SJCRH30 (cell line): ENCODE data around the gene ENPP1. TPM values are rescaled to one million over a fixed set of nuclear protein-coding genes. Genes with fewer than 3 reads are reported as not detected.

Experiments
- DNase-seq, 2 experiments: peaks; one replicate each; pipeline ENCODE4 v3.0.0-alpha.2; 2015 to 2020
- H3K27ac ChIP-seq: fragments of 250-450 bp; sonication (Bioruptor Pico); 2 replicates; pipeline ENCODE4 v1.5.1; 2020; ENCODE audit warnings: mild to moderate bottlenecking, moderate library complexity
- H3K27me3 ChIP-seq: fragments of 250-450 bp; sonication (Bioruptor Pico); 2 replicates; pipeline ENCODE4 v1.5.1; 2020; ENCODE audit warnings: mild to moderate bottlenecking, moderate library complexity
- H3K36me3 ChIP-seq: fragments of 250-450 bp; sonication (Bioruptor Pico); 2 replicates; pipeline ENCODE4 v1.5.1; 2020; ENCODE audit warnings: mild to moderate bottlenecking, moderate library complexity
- H3K4me1 ChIP-seq: fragments of 250-450 bp; sonication (Bioruptor Pico); 2 replicates; pipeline ENCODE4 v1.5.1; 2020; ENCODE audit warnings: mild to moderate bottlenecking, moderate library complexity
- H3K4me3 ChIP-seq: fragments of 250-450 bp; sonication (Bioruptor Pico); 2 replicates; pipeline ENCODE4 v1.5.1; 2020; ENCODE audit warnings: mild to moderate bottlenecking, moderate library complexity
- H3K9me3 ChIP-seq: fragments of 250-450 bp; sonication (Bioruptor Pico); replicated peaks from 2 replicates; pipeline ENCODE4 v1.5.1; 2020; ENCODE audit warnings: mild to moderate bottlenecking, moderate library complexity
- total RNA-seq: library from RNA; depleted of rRNA; stranded (reverse); fragments of >200 nt; shearing (Covaris generic); gene quantifications from 2 replicates; pipeline ENCODE4 v1.2.3, GENCODE V29; 2014; rRNA removed

Gene ENPP1
- total RNA-seq = 30.4 and 34.0 TPM in 2 replicates

DNA sequence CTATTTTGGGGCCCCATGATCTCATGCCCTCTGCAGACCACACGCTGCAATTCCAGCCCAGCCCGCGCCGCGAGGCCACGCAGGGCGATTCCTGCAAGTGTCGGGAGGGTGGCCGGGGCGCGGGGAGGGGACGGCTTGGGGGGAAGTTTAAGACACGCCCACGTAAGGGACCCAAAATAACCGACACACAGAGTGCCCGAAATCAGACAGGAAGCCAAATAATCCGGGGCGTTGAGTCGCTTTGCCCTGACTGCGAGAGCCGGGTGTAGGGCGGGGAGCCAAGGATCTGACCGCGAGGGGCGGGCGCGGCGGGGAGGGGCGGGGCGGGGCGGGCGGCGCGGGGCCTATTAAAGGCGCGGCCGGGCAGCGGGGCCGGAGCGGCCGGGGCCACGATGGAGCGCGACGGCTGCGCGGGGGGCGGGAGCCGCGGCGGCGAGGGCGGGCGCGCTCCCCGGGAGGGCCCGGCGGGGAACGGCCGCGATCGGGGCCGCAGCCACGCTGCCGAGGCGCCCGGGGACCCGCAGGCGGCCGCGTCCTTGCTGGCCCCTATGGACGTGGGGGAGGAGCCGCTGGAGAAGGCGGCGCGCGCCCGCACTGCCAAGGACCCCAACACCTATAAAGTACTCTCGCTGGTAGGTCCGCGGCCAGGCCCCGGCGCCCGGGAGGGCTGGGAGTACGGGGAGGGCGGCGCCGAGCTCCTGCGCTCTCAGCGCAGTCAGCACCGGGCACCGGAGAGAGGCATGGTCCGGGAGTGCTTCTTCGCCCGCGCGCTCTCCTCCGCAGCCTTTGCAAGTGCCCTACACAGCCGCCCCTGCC is at the start of gene ENPP1:
TSS of gene ENPP1 (plus strand) at position 377 of the 816 bp plus-strand sequence. CDS start at position 393, 16 bp downstream.
- no peaks in the 10 kb centered on the region for H3K36me3 ChIP-seq
- no peaks in the 10 kb centered on the region for H3K27me3 ChIP-seq
- H3K4me3 ChIP-seq = peak within 1 kb of the TSS; percentile 85
- peak; percentile 95 to 96 for DNase-seq
- H3K27ac ChIP-seq = peak within 1 kb of the TSS; percentile 72
- peaks cover 21% of the 10 kb centered on the region for H3K4me1 ChIP-seq
- no peaks in the 10 kb centered on the region for H3K9me3 ChIP-seq

DNA sequence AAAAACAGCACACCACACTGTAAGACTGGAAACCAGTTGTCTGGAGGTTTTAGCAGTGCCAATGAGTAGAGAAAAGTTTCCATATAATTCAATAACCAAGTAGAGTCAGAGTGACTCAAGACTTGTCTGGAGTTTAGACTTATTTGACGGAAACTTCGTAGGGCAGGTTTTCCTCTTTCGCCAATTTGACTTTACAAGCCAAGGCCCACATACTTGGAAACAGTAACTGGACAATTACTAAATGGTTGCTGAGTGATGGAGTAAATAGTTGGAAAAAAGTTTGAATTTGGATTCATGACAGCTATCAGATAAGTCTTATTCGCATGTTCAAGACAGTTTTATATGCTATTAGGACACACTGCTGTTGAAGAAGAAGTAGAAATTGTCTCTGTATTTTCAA is 48.9 kb upstream of the ENPP1 start:
- Histone ChIP-seq H3K9me3 (no peaks in the 10 kb centered on the region), H3K36me3 (no peaks in the 10 kb centered on the region), H3K27me3 (no peaks in the 10 kb centered on the region), H3K27ac (no peak overlapping the region), H3K4me1 (no peaks in the 10 kb centered on the region), H3K4me3 (no peak overlapping the region)
- DNase-seq = no peak

DNA sequence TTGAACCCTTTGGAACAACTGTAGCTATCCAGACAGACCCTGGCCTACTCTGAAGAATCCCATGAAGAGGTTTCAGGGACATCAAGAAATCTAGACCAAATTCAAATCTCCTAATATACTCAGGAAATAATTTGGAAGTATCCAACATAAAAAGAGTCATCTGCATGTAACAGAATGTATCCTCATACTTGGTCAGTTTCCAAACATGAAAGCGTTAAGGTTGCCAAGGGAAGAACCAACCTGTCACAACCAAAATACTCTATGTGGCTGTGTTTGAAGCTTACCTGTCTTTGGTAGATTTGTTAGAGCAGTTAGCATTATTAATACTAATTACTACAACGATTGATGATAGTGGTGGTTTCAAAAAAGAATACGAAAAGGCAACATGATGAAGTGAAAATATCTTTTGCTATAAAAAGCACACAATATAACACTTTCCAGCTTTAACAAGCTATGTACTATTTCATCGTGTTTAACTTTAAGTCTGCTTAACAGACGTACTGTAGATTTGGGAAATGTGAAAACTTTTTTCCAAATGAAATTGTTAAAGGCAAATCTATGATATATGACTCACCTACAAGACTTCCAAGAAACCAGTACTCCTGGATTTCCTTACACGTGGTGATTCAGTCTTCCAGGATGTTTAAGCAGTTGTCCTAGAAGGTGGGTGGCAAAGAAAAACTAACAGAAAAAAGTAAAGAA is 46.6 kb upstream of the ENPP1 start:
- Histone ChIP-seq H3K27me3 (no peaks in the 10 kb centered on the region), H3K4me1 (peaks cover 5% of the 10 kb centered on the region; the same call in 1 of the 2 replicates), H3K36me3 (no peaks in the 10 kb centered on the region), H3K4me3 (no peak overlapping the region), H3K27ac (no peak overlapping the region), H3K9me3 (no peaks in the 10 kb centered on the region)
- no peak for DNase-seq

DNA sequence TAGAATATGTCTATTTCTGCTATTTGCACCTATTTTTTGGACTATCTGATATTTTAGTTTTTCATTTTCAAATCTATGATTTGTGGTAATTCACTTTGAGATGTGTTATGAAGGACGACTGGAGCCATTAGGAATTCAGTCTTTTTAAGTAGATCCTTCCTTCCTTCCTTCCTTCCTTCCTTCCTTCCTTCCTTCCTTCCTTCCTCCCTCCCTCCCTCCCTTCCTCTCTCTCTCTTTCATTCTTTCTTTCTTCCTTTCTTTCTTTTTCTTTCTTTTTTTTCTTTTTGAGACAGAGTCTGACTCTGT is 46.1 kb upstream of the ENPP1 start:
- Histone ChIP-seq H3K36me3 (no peaks in the 10 kb centered on the region), H3K27me3 (no peaks in the 10 kb centered on the region), H3K27ac (no peak overlapping the region), H3K4me1 (peaks cover 5% of the 10 kb centered on the region; the same call in 1 of the 2 replicates), H3K9me3 (no peaks in the 10 kb centered on the region), H3K4me3 (no peak overlapping the region)
- no peak for DNase-seq

DNA sequence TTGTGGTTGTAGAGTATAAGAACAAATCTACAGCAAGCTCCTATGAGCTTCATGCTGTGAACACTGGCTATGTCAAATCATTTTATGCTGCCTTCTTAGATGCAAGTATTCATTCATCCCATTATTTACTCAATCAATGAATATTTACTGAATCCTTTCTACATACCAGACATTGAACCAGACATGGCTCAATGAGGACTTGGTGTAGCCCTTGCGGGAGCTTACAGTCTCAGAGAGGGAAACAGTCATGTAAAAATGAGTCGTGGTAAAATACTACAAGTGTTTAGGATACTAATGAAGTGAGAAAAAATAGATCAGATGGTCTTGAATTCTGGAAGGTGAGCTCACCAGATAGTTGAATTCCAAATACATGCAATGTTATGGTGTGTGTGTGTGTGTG is 44.8 kb upstream of the ENPP1 start:
- Histone ChIP-seq H3K27ac (no peak overlapping the region), H3K4me1 (peaks cover 5% of the 10 kb centered on the region; the same call in 1 of the 2 replicates), H3K9me3 (no peaks in the 10 kb centered on the region), H3K4me3 (no peak overlapping the region), H3K27me3 (no peaks in the 10 kb centered on the region), H3K36me3 (no peaks in the 10 kb centered on the region)
- no peak for DNase-seq

DNA sequence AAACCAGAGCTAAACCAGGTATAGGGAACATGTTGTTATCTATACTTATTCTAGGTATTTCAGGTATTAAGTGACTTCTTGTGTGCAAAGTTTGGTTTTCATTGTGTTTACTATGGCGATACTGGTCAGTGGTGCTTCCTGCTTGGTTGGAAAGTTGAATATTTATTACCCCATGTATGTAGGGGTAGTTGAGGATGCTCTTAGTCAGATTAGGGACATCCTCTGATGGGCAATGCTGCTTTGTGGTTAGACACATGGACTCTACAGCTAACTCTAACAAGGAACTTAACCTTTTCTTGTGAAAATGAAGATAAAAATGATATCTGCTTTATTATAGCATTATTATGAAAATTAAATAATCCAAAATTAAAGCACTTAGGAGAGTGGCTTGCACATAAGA is 44.1 kb upstream of the ENPP1 start:
- H3K4me3 ChIP-seq = no peak overlapping the region
- no peak for DNase-seq
- H3K36me3 ChIP-seq = no peaks in the 10 kb centered on the region

DNA sequence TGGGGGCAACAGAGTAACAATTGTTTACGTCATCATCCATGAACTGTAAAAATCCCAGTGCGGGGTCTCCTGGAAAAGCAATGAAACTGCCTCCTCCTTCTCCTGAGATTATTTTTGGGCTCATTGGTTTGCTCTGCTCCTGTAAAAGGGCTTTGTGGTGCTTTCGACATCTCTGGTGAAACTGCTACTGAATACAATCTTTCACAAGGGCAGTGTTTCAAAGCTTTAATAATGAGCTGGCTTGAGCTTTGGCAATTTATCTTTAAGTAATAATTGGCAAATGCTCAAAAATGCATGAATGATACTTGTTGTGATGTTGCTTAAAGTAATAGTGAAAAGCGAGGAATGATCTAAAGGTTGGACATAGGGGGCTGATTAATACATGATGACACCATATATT is 43.5 kb upstream of the ENPP1 start:
- H3K36me3 ChIP-seq = no peaks in the 10 kb centered on the region
- no peaks in the 10 kb centered on the region for H3K27me3 ChIP-seq
- H3K9me3 ChIP-seq = no peaks in the 10 kb centered on the region
- H3K27ac ChIP-seq = no peak overlapping the region
- H3K4me1 ChIP-seq = peaks cover 5% of the 10 kb centered on the region; the same call in 1 of the 2 replicates
- H3K4me3 ChIP-seq = no peak overlapping the region
- DNase-seq = no peak

More for the DNA sequence above, 44.1 kb upstream of the ENPP1 start:
- Histone ChIP-seq H3K4me1 (peaks cover 5% of the 10 kb centered on the region; the same call in 1 of the 2 replicates), H3K9me3 (no peaks in the 10 kb centered on the region), H3K27ac (no peak overlapping the region), H3K27me3 (no peaks in the 10 kb centered on the region)

DNA sequence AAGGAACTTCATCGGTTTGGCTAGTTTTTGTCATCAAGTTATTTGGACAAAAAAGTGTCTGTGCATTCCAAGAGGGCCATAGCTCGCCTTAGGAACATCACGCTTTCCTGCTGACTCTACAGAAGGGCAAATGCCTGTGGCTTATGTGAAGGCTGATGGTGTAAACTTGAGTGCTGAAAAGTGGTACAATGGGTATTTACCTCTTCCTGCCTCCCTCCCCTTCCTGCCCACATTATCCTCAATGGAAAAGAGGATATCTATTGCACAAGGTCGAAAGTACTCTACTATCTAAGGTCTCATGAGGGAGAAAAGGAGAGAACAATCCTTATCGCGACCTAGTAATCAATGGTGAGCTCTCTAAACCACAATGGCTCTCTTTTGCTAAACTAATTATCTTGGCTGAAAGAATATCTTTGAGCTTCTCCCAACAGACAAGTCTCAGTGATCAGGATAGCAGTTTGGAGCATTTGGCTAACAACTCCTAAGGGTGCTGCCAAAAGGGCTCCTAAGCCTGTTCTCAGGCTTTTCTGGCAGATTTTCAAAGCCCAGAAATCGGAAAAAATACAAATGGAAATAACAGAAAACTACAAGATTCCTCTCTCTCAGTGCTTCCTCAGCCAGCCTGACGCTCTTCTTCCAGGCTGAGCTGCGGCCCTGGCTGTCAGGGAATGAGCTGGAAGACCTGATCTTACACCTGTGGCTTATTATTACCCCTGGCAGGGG is 42.6 kb upstream of the ENPP1 start:
- H3K36me3 ChIP-seq = no peaks in the 10 kb centered on the region
- no peak overlapping the region for H3K4me3 ChIP-seq
- no peaks in the 10 kb centered on the region for H3K27me3 ChIP-seq
- H3K9me3 ChIP-seq = no peaks in the 10 kb centered on the region
- H3K4me1 ChIP-seq = peaks cover 5% of the 10 kb centered on the region; the same call in 1 of the 2 replicates
- no peak for DNase-seq
- no peak overlapping the region for H3K27ac ChIP-seq

DNA sequence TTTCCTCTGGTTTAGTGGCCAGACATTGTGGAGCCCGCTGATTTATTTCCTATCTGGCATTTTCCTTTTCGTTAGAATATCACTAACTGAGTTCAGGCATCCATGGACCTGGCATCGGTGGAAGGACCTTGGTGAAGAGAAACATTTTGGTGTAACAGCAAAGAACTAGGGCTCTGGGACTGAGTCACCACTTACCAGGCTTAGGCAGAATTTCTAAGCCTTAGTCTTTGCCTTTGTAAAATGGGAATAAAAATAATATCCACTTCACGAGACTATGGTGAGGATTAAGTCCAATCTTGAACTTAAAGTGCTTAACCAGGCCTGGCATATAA is 42.0 kb upstream of the ENPP1 start:
- no peak for DNase-seq
- no peaks in the 10 kb centered on the region for H3K36me3 ChIP-seq
- no peak overlapping the region for H3K4me3 ChIP-seq
- H3K27me3 ChIP-seq = no peaks in the 10 kb centered on the region
- no peak overlapping the region for H3K27ac ChIP-seq
- no peaks in the 10 kb centered on the region for H3K9me3 ChIP-seq
- H3K4me1 ChIP-seq = peaks cover 5% of the 10 kb centered on the region; the same call in 1 of the 2 replicates

DNA sequence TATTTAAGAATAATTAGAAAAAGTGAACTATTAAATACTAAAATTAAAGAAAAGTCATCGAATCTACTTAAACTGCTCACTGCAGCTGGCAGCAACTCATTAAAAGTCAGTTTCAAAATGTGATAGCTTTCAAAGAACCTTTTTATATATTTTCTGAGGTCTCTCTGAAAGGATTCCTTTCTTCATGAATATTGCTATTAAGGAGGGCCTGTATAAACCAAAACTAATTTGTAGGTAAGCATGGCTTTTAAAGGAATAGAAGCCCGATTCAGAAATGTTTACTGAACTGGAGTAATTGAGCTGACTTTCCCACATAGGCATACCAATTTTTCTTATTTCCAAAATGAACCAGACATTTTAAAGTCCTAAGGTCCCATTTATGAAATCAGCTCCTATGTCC is 41.2 kb upstream of the ENPP1 start:
- Histone ChIP-seq H3K27ac (peak overlapping the region; percentile 5; the same call in 1 of the 2 replicates), H3K9me3 (no peaks in the 10 kb centered on the region), H3K27me3 (no peaks in the 10 kb centered on the region), H3K4me3 (no peak overlapping the region), H3K4me1 (peaks cover 5% of the 10 kb centered on the region; the same call in 1 of the 2 replicates), H3K36me3 (no peaks in the 10 kb centered on the region)
- DNase-seq = peak in 1 of 2 experiments; percentile 17

DNA sequence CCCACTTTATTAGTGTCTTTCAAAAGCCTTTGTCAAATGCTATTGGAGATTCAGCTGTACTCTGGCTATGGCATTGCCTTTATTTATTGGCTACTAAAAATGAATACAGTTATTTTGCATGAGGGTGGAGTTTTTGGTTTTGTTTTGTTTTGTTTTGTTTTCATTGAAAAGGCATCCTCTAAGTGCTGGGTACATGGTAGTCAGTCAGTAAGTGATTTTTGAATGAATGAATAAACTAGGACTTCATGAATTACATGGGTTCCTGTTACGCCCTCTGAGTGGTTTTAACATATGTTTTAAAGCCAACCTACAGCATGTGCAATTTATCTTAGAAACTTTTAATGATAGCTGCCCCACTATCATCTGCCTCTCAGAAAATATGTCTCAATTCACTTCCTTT is 38.9 kb upstream of the ENPP1 start:
- H3K9me3 ChIP-seq = no peaks in the 10 kb centered on the region
- DNase-seq = no peak
- H3K4me3 ChIP-seq = no peak overlapping the region
- H3K27me3 ChIP-seq = no peaks in the 10 kb centered on the region
- peaks cover 5% of the 10 kb centered on the region; the same call in 1 of the 2 replicates for H3K4me1 ChIP-seq
- H3K36me3 ChIP-seq = no peaks in the 10 kb centered on the region
- no peak overlapping the region for H3K27ac ChIP-seq

DNA sequence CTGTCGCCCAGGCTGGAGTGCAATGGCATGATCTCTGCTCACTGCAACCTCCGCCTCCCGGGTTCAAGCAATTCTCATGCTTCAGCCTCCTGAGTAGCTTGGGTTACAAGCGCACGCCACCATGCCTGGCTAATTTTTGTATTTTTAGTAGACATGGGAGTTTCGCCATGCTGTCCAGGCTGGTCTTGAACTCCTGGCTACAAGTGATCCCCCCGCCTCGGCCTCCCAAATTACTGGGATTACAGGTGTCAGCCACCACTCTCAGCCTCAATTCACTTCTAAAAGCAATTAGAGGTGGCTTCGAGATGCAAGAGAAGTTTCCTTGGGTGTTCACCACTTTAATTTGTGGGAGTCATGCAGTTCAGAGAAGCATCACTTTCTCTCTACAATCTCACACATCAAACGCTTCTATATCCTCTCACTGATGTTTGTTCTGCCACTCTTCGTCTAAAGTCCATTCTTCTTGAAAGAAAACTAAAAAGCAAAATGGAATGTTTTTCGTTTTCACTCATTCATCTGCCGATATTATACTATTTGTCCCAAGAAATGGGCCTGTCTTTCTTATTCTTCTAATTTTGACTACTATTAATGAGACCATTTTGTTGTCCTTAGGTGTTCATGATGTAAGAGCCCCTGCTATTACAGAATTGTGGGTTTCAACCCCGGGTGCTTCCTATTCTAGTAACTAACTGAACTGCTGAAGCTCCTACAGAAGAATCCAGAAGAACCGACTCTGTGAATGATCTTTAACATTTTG is 38.3 kb upstream of the ENPP1 start:
- Histone ChIP-seq H3K27me3 (no peaks in the 10 kb centered on the region), H3K9me3 (no peaks in the 10 kb centered on the region), H3K4me3 (no peak overlapping the region), H3K4me1 (peaks cover 5% of the 10 kb centered on the region; the same call in 1 of the 2 replicates), H3K27ac (no peak overlapping the region), H3K36me3 (no peaks in the 10 kb centered on the region)
- DNase-seq = no peak

DNA sequence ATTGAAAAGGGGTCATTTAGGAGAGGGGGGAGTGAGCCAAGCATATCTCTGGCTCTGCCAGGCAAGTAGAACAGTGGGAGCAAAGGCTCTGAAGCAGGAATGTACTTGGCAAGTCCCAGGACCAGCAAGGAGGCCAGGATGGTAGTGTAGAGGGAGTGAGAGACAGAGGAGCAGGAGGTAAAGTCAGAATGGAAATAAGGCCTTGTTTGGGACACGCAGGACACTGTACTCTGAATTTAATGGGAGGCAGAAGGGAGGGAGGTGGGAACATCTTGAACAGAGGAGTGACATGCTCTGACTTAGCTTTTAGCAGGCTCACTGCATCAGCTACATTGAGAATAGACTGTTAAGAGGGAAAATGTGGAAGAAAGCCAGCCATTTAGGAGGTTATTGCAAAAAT is 37.0 kb upstream of the ENPP1 start:
- Histone ChIP-seq H3K4me1 (no peaks in the 10 kb centered on the region), H3K36me3 (no peaks in the 10 kb centered on the region), H3K27ac (no peak overlapping the region), H3K27me3 (no peaks in the 10 kb centered on the region), H3K4me3 (no peak overlapping the region), H3K9me3 (no peaks in the 10 kb centered on the region)
- no peak for DNase-seq

DNA sequence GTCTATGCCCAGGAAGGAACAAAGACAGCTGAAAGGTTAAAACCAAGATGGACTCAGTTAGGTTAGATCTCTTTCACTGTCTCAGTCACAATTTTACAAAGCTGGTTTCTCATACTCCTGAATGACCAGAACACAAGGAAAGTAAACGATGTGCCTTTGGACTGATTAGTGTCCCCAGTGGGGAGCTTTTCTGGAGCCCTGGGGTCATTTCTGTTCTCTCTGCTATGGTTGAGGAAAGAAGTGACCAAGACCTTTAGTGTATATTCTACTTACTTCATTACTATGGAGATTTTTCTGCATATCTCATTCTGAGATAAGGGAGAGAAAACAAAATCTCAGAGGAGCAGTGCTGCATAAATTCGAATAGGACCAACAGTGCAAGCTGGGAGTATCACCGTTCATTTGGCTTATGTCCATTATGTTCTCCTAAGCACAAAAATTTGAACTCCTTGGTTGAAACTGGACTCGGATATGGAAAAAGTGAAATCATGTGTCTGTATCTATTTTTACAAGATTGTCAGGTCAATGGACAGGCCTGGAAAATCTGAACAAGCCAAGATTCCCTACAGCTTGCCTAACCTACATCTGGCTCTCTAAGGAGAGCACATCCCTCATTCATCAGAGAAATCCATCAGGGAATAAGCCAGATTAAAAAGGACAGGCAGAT is 34.4 kb upstream of the ENPP1 start:
- no peaks in the 10 kb centered on the region for H3K4me1 ChIP-seq
- no peaks in the 10 kb centered on the region for H3K36me3 ChIP-seq
- no peaks in the 10 kb centered on the region for H3K27me3 ChIP-seq
- no peak overlapping the region for H3K4me3 ChIP-seq
- no peaks in the 10 kb centered on the region for H3K9me3 ChIP-seq
- DNase-seq = no peak
- H3K27ac ChIP-seq = no peak overlapping the region
